SK-N-SH (cell line): ENCODE data around the gene MACROH2A2.

ENCODE experiments used
- CHD2 ChIP-seq: fragments of 150-350 bp; IDR thresholded peaks from 2 replicates; pipeline ENCODE4 v1.6.1; 2018; ENCODE audit warnings: low read length; ENCODE audit not compliant: partially characterized antibody
- CTCF ChIP-seq: fragments of 200-600 bp; sonication (generic); IDR thresholded peaks from 2 replicates; pipeline ENCODE4 v1.6.1; 2017; ENCODE audit warnings: antibody characterized with exemption, mild to moderate bottlenecking, moderate library complexity
- ELF1 ChIP-seq: IDR thresholded peaks from 2 replicates; pipeline ENCODE4 v1.4.0; 2012
- EP300 ChIP-seq, 2 experiments: IDR thresholded peaks; 2 replicates each; pipeline versions ENCODE4 v1.4.0 to v1.6.1; 2012; ENCODE audit warnings: borderline replicate concordance in 1 of 2, low read depth in 1 of 2, low read length in 1 of 2
- EZH2phosphoT487 ChIP-seq: fragments of 200-600 bp; sonication (generic); IDR thresholded peaks from 2 replicates; pipeline ENCODE4 v1.6.1; 2017; ENCODE audit warnings: low read depth, mixed run types, mild to moderate bottlenecking, antibody characterized with exemption, moderate library complexity, borderline replicate concordance
- FOXM1 ChIP-seq: IDR thresholded peaks from 2 replicates; pipeline ENCODE4 v1.4.0; 2012; ENCODE audit warnings: low read depth, mild to moderate bottlenecking
- POLR2AphosphoS5 ChIP-seq: IDR thresholded peaks from 2 replicates; pipeline ENCODE4 v1.6.1; 2012; ENCODE audit warnings: low read depth, low read length
- RAD21 ChIP-seq: IDR thresholded peaks from 2 replicates; pipeline ENCODE4 v1.6.1; 2012; ENCODE audit warnings: mild to moderate bottlenecking, low read length
- RFX5 ChIP-seq: IDR thresholded peaks from 2 replicates; pipeline ENCODE4 v1.6.1; 2012; ENCODE audit warnings: mild to moderate bottlenecking, improper control_type of control experiment, low read length
- TAF1 ChIP-seq: IDR thresholded peaks from 2 replicates; pipeline ENCODE4 v1.6.1; 2012; ENCODE audit warnings: low read depth, mild to moderate bottlenecking, low read length, moderate library complexity, borderline replicate concordance
- TCF12 ChIP-seq: IDR thresholded peaks from 2 replicates; pipeline ENCODE4 v1.4.0; 2012
- TEAD4 ChIP-seq: IDR thresholded peaks from 2 replicates; pipeline ENCODE4 v1.4.0; 2012; ENCODE audit warnings: mild to moderate bottlenecking, borderline replicate concordance; ENCODE audit not compliant: insufficient read depth
- USF1 ChIP-seq: IDR thresholded peaks from 2 replicates; pipeline ENCODE4 v1.4.0; 2012; ENCODE audit warnings: low read depth, borderline replicate concordance

- TF ChIP-seq CTCF (no peak), POLR2AphosphoS5 (no peak), EP300 (IDR thresholded peaks at IDR 0.05; ENCODE audit: borderline replicate concordance in 1 of 2, low read depth in 1 of 2, low read length in 1 of 2) (no peak), RAD21 (no peak), TEAD4 (no peak), EZH2phosphoT487 (no peak), ELF1 (no peak), FOXM1 (no peak), TAF1 (no peak), TCF12 (no peak), CHD2 (no peak), USF1 (no peak), RFX5 (no peak)
These were observed 18.2 kb downstream of the MACROH2A2 start for GRCh38 chr10:70070834-70071233.
